IMR-90 (cell line): ENCODE measurements around the gene GRK5. TPM values are rescaled to one million over a fixed set of nuclear protein-coding genes. Genes with fewer than 3 reads are reported as not detected.

Source experiments
- ATAC-seq: fragments of 200-7000 bp; cut with Tn5 transposase; 2 replicates; pipeline ENCODE4 v1.9.1; 2020; ENCODE audit warnings: low read depth, mild to moderate bottlenecking, moderate library complexity
- BruUV-seq: library from RNA; stranded (reverse); fragments of 400-500 nt; replicated peaks from 2 replicates; lab custom pipeline; 2021; lab: Mats Ljungman, UMichigan
- CTCF ChIA-PET: fragments of 300-600 bp; formaldehyde crosslinking; extraction: SDS; loops from one replicate; lab custom pipeline; 2021; ENCODE audit warnings: antibody characterized with exemption; lab: Yijun Ruan, JAX
- POLR2A ChIA-PET: fragments of 300-600 bp; sonication (Branson Sonifier 250); formaldehyde crosslinking; loops from one replicate; lab custom pipeline; 2022; ENCODE audit warnings: antibody characterized with exemption; ENCODE audit not compliant: unreplicated experiment; lab: Charles Lee
- DNase-seq: peaks from one replicate; pipeline ENCODE4 v3.0.0; 2013
- H2AFZ ChIP-seq: replicated peaks from 2 replicates; pipeline ENCODE3; 2013; ENCODE audit warnings: low read length, mild to moderate bottlenecking; ENCODE audit not compliant: poor library complexity
- H2AK5ac ChIP-seq: 2 replicates; pipeline ENCODE4 v1.6.1; 2013; ENCODE audit warnings: low read depth, low read length, inconsistent platforms
- H2AK9ac ChIP-seq: replicated peaks from 2 replicates; pipeline ENCODE3; 2013; ENCODE audit warnings: mild to moderate bottlenecking, low read depth, low read length, moderate library complexity; ENCODE audit not compliant: poor library complexity
- H2BK120ac ChIP-seq: 2 replicates; pipeline ENCODE4 v1.6.1; 2013; ENCODE audit warnings: low read depth, low read length, inconsistent platforms
- H2BK15ac ChIP-seq: 3 replicates; pipeline ENCODE4 v1.6.1; 2013; ENCODE audit warnings: low read depth, low read length, inconsistent platforms
- H2BK20ac ChIP-seq: 2 replicates; pipeline ENCODE4 v1.6.1; 2013; ENCODE audit warnings: low read depth, mild to moderate bottlenecking, inconsistent platforms, low read length, moderate library complexity
- H2BK5ac ChIP-seq: 2 replicates; pipeline ENCODE4 v1.6.1; 2013; ENCODE audit warnings: mild to moderate bottlenecking, low read depth, low read length, inconsistent platforms; ENCODE audit not compliant: poor library complexity, severe bottlenecking
- H3K14ac ChIP-seq: replicated peaks from 2 replicates; pipeline ENCODE4 v1.6.1; 2013; ENCODE audit warnings: low read depth, low read length, inconsistent platforms
- H3K18ac ChIP-seq: 2 replicates; pipeline ENCODE4 v1.6.1; 2013; ENCODE audit warnings: low read depth, low read length, control low read depth
- H3K23ac ChIP-seq: 2 replicates; pipeline ENCODE4 v1.6.1; 2013; ENCODE audit warnings: low read depth, low read length, inconsistent platforms
- H3K27ac ChIP-seq: 2 replicates; pipeline ENCODE4 v1.5.1; 2013; ENCODE audit warnings: mild to moderate bottlenecking, control low read depth, low read length; ENCODE audit not compliant: insufficient read depth
- H3K27me3 ChIP-seq: 2 replicates; pipeline ENCODE4 v1.6.1; 2013; ENCODE audit warnings: low read length; ENCODE audit not compliant: control insufficient read depth, insufficient read depth
- H3K36me3 ChIP-seq: 2 replicates; pipeline ENCODE4 v1.6.1; 2013; ENCODE audit warnings: low read length, mixed read lengths; ENCODE audit not compliant: control insufficient read depth, insufficient read depth
- H3K4ac ChIP-seq: 2 replicates; pipeline ENCODE4 v1.6.1; 2013; ENCODE audit warnings: low read depth, low read length, inconsistent platforms
- H3K4me1 ChIP-seq: 2 replicates; pipeline ENCODE4 v1.6.1; 2013; ENCODE audit warnings: low read length, mixed read lengths; ENCODE audit not compliant: control insufficient read depth, insufficient read depth
- H3K4me2 ChIP-seq: 2 replicates; pipeline ENCODE4 v1.6.1; 2013; ENCODE audit warnings: low read depth, mild to moderate bottlenecking, control low read depth, low read length, moderate library complexity
- H3K4me3 ChIP-seq: 2 replicates; pipeline ENCODE4 v1.5.1; 2013; ENCODE audit warnings: low read depth, mild to moderate bottlenecking, control low read depth, low read length, moderate library complexity; ENCODE audit not compliant: insufficient read depth
- H3K56ac ChIP-seq: 2 replicates; pipeline ENCODE4 v1.6.1; 2013; ENCODE audit warnings: low read length, inconsistent platforms; ENCODE audit not compliant: insufficient read depth; ENCODE audit errors: extremely low read depth
- H3K79me1 ChIP-seq, 2 experiments: 2 replicates each; pipeline ENCODE4 v1.6.1; 2013; ENCODE audit warnings: low read length in 2 of 2, inconsistent platforms in 1 of 2, low read depth in 1 of 2
- H3K9ac ChIP-seq: 2 replicates; pipeline ENCODE4 v1.6.1; 2013; ENCODE audit warnings: low read depth, low read length, control low read depth
- H3K9me1 ChIP-seq: 2 replicates; pipeline ENCODE4 v1.6.1; 2013; ENCODE audit warnings: low read length, inconsistent platforms; ENCODE audit not compliant: insufficient read depth
- H3K9me3 ChIP-seq: 2 replicates; pipeline ENCODE4 v1.6.1; 2013; ENCODE audit warnings: low read length; ENCODE audit not compliant: control insufficient read depth, insufficient read depth
- H4K20me1 ChIP-seq: 2 replicates; pipeline ENCODE4 v1.6.1; 2013; ENCODE audit warnings: low read length, inconsistent platforms; ENCODE audit not compliant: insufficient read depth
- H4K5ac ChIP-seq: 2 replicates; pipeline ENCODE4 v1.6.1; 2013; ENCODE audit warnings: mild to moderate bottlenecking, low read depth, low read length, control low read depth
- H4K8ac ChIP-seq, 2 experiments: 2 replicates each; pipeline ENCODE4 v1.6.1; 2013; ENCODE audit warnings: low read depth in 2 of 2, low read length in 2 of 2, control low read depth in 1 of 2, inconsistent platforms in 1 of 2
- H4K91ac ChIP-seq: 2 replicates; pipeline ENCODE4 v1.6.1; 2013; ENCODE audit warnings: low read depth, low read length, inconsistent platforms; ENCODE audit not compliant: insufficient read depth
- BHLHE40 ChIP-seq: fragments of 150-350 bp; IDR thresholded peaks from 2 replicates; pipeline ENCODE4 v1.6.1; 2016; ENCODE audit warnings: mild to moderate bottlenecking, low read depth, low read length
- CEBPB ChIP-seq: IDR thresholded peaks from 2 replicates; pipeline ENCODE4 v1.6.1; 2012; ENCODE audit warnings: low read depth, low read length, improper control_type of control experiment
- CHD1 ChIP-seq: IDR thresholded peaks from 2 replicates; pipeline ENCODE4 v1.6.1; 2012; ENCODE audit warnings: low read depth, low read length, improper control_type of control experiment
- CTCF ChIP-seq: conservative IDR thresholded peaks from 2 replicates; pipeline ENCODE4 v1.5.1; 2012; ENCODE audit warnings: mild to moderate bottlenecking, low read depth, low read length, improper control_type of control experiment
- ELK1 ChIP-seq: fragments of 150-350 bp; IDR thresholded peaks from 2 replicates; pipeline ENCODE4 v1.6.1; 2016; ENCODE audit warnings: low read depth, mild to moderate bottlenecking, low read length, moderate library complexity, borderline replicate concordance
- FOS ChIP-seq: fragments of 150-350 bp; IDR thresholded peaks from 2 replicates; pipeline ENCODE4 v1.6.1; 2016; ENCODE audit warnings: low read depth, low read length
- MAFK ChIP-seq: IDR thresholded peaks from 2 replicates; pipeline ENCODE4 v1.6.1; 2012; ENCODE audit warnings: low read depth, low read length, improper control_type of control experiment
- MAZ ChIP-seq: IDR thresholded peaks from 2 replicates; pipeline ENCODE4 v1.6.1; 2012; ENCODE audit warnings: low read depth, mild to moderate bottlenecking, low read length, improper control_type of control experiment, moderate library complexity, borderline replicate concordance
- MXI1 ChIP-seq: IDR thresholded peaks from 2 replicates; pipeline ENCODE4 v1.6.1; 2012; ENCODE audit warnings: low read depth, mild to moderate bottlenecking, low read length, moderate library complexity, borderline replicate concordance
- NFE2L2 ChIP-seq: fragments of 150-350 bp; IDR thresholded peaks from 2 replicates; pipeline ENCODE4 v1.6.1; 2016; ENCODE audit warnings: low read depth, mild to moderate bottlenecking, low read length
- POLR2A ChIP-seq: IDR thresholded peaks from 2 replicates; pipeline ENCODE4 v1.6.1; 2012; ENCODE audit warnings: mild to moderate bottlenecking, low read depth, low read length
- RAD21 ChIP-seq: IDR thresholded peaks from 2 replicates; pipeline ENCODE4 v1.6.1; 2012; ENCODE audit warnings: low read length, improper control_type of control experiment
- RFX5 ChIP-seq: IDR thresholded peaks from 2 replicates; pipeline ENCODE4 v1.8.0; 2012; ENCODE audit warnings: low read depth, mild to moderate bottlenecking, low read length, moderate library complexity
- SMC3 ChIP-seq: fragments of 150-350 bp; IDR thresholded peaks from 2 replicates; pipeline ENCODE4 v1.6.1; 2016; ENCODE audit warnings: low read depth, mild to moderate bottlenecking, antibody characterized with exemption, low read length, moderate library complexity
- USF2 ChIP-seq: fragments of 150-350 bp; IDR thresholded peaks from 2 replicates; pipeline ENCODE4 v1.6.1; 2017; ENCODE audit warnings: mild to moderate bottlenecking, antibody characterized with exemption, low read length, low read depth
- WGBS, 2 experiments: methylation state at CpG; one replicate each; pipeline versions ENCODE4 v1.1.5 to v1.1.7; 2013; ENCODE audit warnings: missing lambda C conversion rate in 2 of 2; ENCODE audit not compliant: insufficient read length in 1 of 2; ENCODE audit errors: extremely low coverage in 2 of 2; 5-methylcytosine and 5-hydroxymethylcytosine counted together
- dilution Hi-C: fragments of 300-500 bp; cut with HindIII; formaldehyde crosslinking; loops from one replicate; pipeline ENCODE4 v1.14.3; 2018; ENCODE audit warnings: low sequenced_read_pairs; ENCODE audit not compliant: unreplicated experiment
- in situ Hi-C: fragments of 300-500 bp; cut with MboI; formaldehyde crosslinking; loops from 3 replicates; pipeline ENCODE4 v1.14.3; 2019; ENCODE audit warnings: low sequenced_read_pairs, inconsistent platforms, mixed read lengths
- intact Hi-C: fragments of 100-400 bp; cut with micrococcal nuclease; formaldehyde crosslinking; loops from 2 replicates; pipeline ENCODE4 v1.10.0; 2022
- polyA plus RNA-seq, 3 experiments: library from polyadenylated mRNA; depleted of rRNA; stranded (reverse); fragments of >200 nt; gene quantifications; 2 replicates each; pipeline ENCODE4 v1.2.3, GENCODE V29; 2012; ENCODE audit warnings: low replicate concordance in 1 of 3
- total RNA-seq: library from RNA; depleted of rRNA; stranded (reverse); fragments of >200 nt; gene quantifications from 2 replicates; pipeline ENCODE4 v1.2.3, GENCODE V29; 2012

GRK5 gene
- total and polyA plus RNA-seq, 2 of the 4 experiments (the other 2 are of a cell fraction): 12.9 to 16.3 TPM

GRCh38 chr10:119449760-119450461, 242.5 kb downstream of the GRK5 start:
- in situ Hi-C loops: loop anchor here (5.0 kb wide), 1 partner anchor 253 kb away; no protein-coding TSS in a partner anchor
- BruUV-seq: no TSS peak
- peaks cover 6% of the 10 kb centered on the region for H4K20me1 ChIP-seq
- no peak for TF ChIP-seq FOS
- no peak for TF ChIP-seq MAFK
- TF ChIP-seq ELK1: no peak
- no peak for TF ChIP-seq CTCF
- no peak for TF ChIP-seq POLR2A
- no peak for TF ChIP-seq MXI1
- no peak for TF ChIP-seq MAZ
- TF ChIP-seq RAD21: no peak
- TF ChIP-seq CEBPB: no peak
- TF ChIP-seq RFX5: no peak
- TF ChIP-seq USF2: no peak
- no peak for TF ChIP-seq NFE2L2
- no peak; the same call in 1 of the 2 replicates for TF ChIP-seq BHLHE40
- no peak for TF ChIP-seq SMC3
- TF ChIP-seq CHD1: no peak

More at GRCh38 chr10:119449760-119450461, 242.5 kb downstream of the GRK5 start:
- Histone ChIP-seq H4K5ac (no peak overlapping the region), H3K56ac (no peak overlapping the region), H4K91ac (no peak overlapping the region), H2BK5ac (no peak overlapping the region), H3K4me1 (peaks cover 6% of the 10 kb centered on the region; the same call in 1 of the 2 replicates), H3K79me1 (peaks cover 0 to 10% of the 10 kb centered on the region in 2 experiments; a peak in 1 of 4 replicates), H3K18ac (no peak overlapping the region), H3K14ac (no peak overlapping the region), H3K4me3 (no peak overlapping the region), H2AK9ac (no peak overlapping the region), H2AFZ (no peak overlapping the region), H3K4me2 (no peak overlapping the region), H3K27me3 (no peaks in the 10 kb centered on the region), H2BK15ac (no peak overlapping the region), H3K9ac (no peak overlapping the region), H2BK20ac (no peak overlapping the region), H3K9me1 (peaks cover 5% of the 10 kb centered on the region; the same call in 1 of the 2 replicates), H4K8ac (no peak overlapping the region), H3K9me3 (no peaks in the 10 kb centered on the region), H2BK120ac (no peak overlapping the region), H3K27ac (no peak overlapping the region), H3K23ac (no peak overlapping the region), H3K36me3 (peaks cover 88% of the 10 kb centered on the region), H3K4ac (no peak overlapping the region), H2AK5ac (peak overlapping the region; percentile 1; the same call in 1 of the 2 replicates)
- ATAC-seq (peak; percentile 27), DNase-seq (peak; percentile 59)
- ChIA-PET CTCF (interaction anchor here (0.8 to 2.1 kb wide), 2 partner anchors 244 to 250 kb away, joined by 3 to 8 read pairs; no protein-coding TSS in a partner anchor), POLR2A (no interaction called here)
- dilution Hi-C loops: no loop called here
- intact Hi-C loops: loop anchor here (5.0 kb wide), 2 partner anchors 92 to 313 kb away; partner anchors contain the start of gene RGS10
- 81% methylated on average over 7 of the region's 16 CpGs; no CpG with 5 or more reads in 1 of the 2 experiments for WGBS, 2 experiments
